HPDE6-E6E7 (cell line): ENCODE data around the gene BPHL.
A peak's percentile ranks its signal among the peaks of the same experiment; 100 is the strongest.
"Not testable (repeated sequence)": the region's sequence is repeated elsewhere in the genome, so short reads cannot be mapped to it uniquely, and the experiment has no call there.

ENCODE experiments used
- DNase-seq: peaks from one replicate; pipeline ENCODE4 v3.0.0; 2011; ENCODE audit warnings: missing footprints; ENCODE audit errors: extremely low spot score

BPHL gene

GRCh38 chr6:3118353-3119039 is at the start of gene BPHL:
BPHL (plus strand) TSS chr6:3118711; CDS start chr6:3118741, 30 bp downstream.
- peak; percentile 98 for DNase-seq

- DNase-seq = no peak
Observed at GRCh38 chr6:3071568-3071967, 46.9 kb upstream of the BPHL start.

- no peak for DNase-seq
Observed at GRCh38 chr6:3072798-3073197, 45.7 kb upstream of the BPHL start.

- DNase-seq = no peak
Observed at GRCh38 chr6:3073382-3073781, 45.1 kb upstream of the BPHL start.

GRCh38 chr6:3075772-3076113 is 42.8 kb upstream of the BPHL start:
- no peak for DNase-seq

- DNase-seq = no peak
Observed at GRCh38 chr6:3076320-3076719, 42.2 kb upstream of the BPHL start.

- DNase-seq = no peak
Observed at GRCh38 chr6:3077430-3077829, 41.1 kb upstream of the BPHL start.

- not testable (repeated sequence) for DNase-seq
Observed at GRCh38 chr6:3078952-3079351, 39.6 kb upstream of the BPHL start.

- no peak for DNase-seq
Observed at GRCh38 chr6:3079682-3080081, 38.8 kb upstream of the BPHL start.

GRCh38 chr6:3081960-3082359 is 36.6 kb upstream of the BPHL start:
- no peak for DNase-seq

GRCh38 chr6:3085074-3085473 is 33.4 kb upstream of the BPHL start:
- no peak for DNase-seq

GRCh38 chr6:3086282-3086946 is 32.1 kb upstream of the BPHL start:
- DNase-seq = no peak

- peak; percentile 27 for DNase-seq
Observed at GRCh38 chr6:3088446-3088845, 30.1 kb upstream of the BPHL start.

- no peak for DNase-seq
Observed at GRCh38 chr6:3088968-3089367, 29.5 kb upstream of the BPHL start.

- DNase-seq = no peak
Observed at GRCh38 chr6:3090013-3090412, 28.5 kb upstream of the BPHL start.

- no peak for DNase-seq
Observed at GRCh38 chr6:3094815-3095214, 23.7 kb upstream of the BPHL start.

GRCh38 chr6:3102875-3103274 is 15.6 kb upstream of the BPHL start:
- DNase-seq = no peak

GRCh38 chr6:3108746-3109414 is 9.6 kb upstream of the BPHL start:
- no peak for DNase-seq

- no peak for DNase-seq
Observed at GRCh38 chr6:3109761-3110160, 8.8 kb upstream of the BPHL start.

GRCh38 chr6:3114377-3114776 is 4.1 kb upstream of the BPHL start:
- no peak for DNase-seq

GRCh38 chr6:3117912-3118352 is 579 bp upstream of the BPHL start:
- DNase-seq = no peak

- DNase-seq = peak; percentile 29
Observed at GRCh38 chr6:3119040-3119723, 671 bp downstream of the BPHL start.

- no peak for DNase-seq
Observed at GRCh38 chr6:3120765-3121089, 2.2 kb downstream of the BPHL start.
